Thyroid gland (tissue), 4 donors: ENCODE data around the gene APCDD1L.

ENCODE experiments used
- POLR2A ChIP-seq, 2 donors: fragments of 450-650 bp; IDR thresholded peaks; one replicate each; pipeline ENCODE4 v1.6.1; 2017; ENCODE audit warnings: antibody characterized with exemption in 2 of 2, mild to moderate bottlenecking in 2 of 2, moderate library complexity in 1 of 2
- TF ChIP-seq, protein P1 (sequence below), 6 experiments: fragments of 200-600 bp in 3 of 6; fragments of 450-650 bp in 3 of 6; sonication (generic) in 3 of 6; IDR thresholded peaks; one replicate each; pipeline ENCODE4 v1.5.1; 2016 to 2019; ENCODE audit warnings: antibody characterized with exemption in 6 of 6, mild to moderate bottlenecking in 2 of 6, inconsistent platforms in 1 of 6, moderate library complexity in 1 of 6

DNA sequence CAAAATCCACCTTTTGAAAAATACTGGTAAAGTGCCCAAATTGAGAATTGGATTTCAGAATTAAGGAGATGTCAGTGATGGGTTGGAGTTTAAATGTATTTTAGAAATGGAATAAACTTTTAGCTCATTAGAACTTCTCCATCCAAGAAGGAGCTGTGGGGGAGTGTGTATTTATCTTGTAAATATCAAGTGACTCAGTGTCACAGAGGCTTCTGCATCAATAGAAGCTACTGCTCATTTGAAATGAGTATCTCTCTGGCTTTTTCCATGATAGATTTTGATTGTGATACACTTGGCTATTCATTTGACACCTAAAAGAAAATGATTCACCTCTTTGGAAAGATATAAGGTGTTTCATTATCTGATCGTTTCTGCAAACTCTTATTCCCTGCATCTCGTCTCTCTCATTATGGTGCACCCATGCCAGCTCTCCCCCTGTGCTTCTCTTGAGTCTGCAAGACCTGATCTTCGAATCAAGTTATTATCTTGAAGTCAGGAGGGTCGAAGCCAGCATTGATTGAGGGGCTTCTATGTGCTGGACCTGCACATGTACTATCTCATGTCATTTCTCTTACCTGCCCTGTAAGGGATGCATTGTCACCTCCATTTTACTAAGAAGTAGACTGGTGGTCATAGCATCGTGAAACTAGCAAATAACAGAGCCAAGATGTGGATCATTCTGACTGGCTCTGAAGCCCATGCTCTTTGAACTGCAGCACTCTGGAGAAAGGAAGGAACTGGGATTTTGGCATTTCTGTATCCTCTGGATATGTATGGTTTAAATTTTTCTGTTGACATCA lies 96.0 kb downstream of the APCDD1L start:
- TF ChIP-seq, protein P1, sequence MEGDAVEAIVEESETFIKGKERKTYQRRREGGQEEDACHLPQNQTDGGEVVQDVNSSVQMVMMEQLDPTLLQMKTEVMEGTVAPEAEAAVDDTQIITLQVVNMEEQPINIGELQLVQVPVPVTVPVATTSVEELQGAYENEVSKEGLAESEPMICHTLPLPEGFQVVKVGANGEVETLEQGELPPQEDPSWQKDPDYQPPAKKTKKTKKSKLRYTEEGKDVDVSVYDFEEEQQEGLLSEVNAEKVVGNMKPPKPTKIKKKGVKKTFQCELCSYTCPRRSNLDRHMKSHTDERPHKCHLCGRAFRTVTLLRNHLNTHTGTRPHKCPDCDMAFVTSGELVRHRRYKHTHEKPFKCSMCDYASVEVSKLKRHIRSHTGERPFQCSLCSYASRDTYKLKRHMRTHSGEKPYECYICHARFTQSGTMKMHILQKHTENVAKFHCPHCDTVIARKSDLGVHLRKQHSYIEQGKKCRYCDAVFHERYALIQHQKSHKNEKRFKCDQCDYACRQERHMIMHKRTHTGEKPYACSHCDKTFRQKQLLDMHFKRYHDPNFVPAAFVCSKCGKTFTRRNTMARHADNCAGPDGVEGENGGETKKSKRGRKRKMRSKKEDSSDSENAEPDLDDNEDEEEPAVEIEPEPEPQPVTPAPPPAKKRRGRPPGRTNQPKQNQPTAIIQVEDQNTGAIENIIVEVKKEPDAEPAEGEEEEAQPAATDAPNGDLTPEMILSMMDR (IDR thresholded peaks at IDR 0.05): no peak
- TF ChIP-seq POLR2A (IDR thresholded peaks at IDR 0.05): no peak
